ENCODE measurements around the gene LCE3B. TPM values are rescaled to one million over a fixed set of nuclear protein-coding genes. Genes with fewer than 3 reads are reported as not detected.

LCE3B gene
- total and polyA plus RNA-seq, 2 donors (not counting 1 experiment from before 2014, with no cell fraction given) = not detected

GRCh38 chr1:152565535-152566215 is 47.9 kb upstream of the LCE3B start:
- intact Hi-C loops (cut with micrococcal nuclease) = no loop called here
- H3K36me3 ChIP-seq (replicated peaks in 1 of 2; ENCODE audit: control extremely low read depth in 1 of 2, control insufficient read depth in 1 of 2, extremely low read depth in 1 of 2, insufficient read depth in 2 of 2, low read length in 1 of 2) = no peaks in the 10 kb centered on the region
- Mint-ChIP-seq H3K4me1 (no peaks in the 10 kb centered on the region), H3K4me3 (no peak overlapping the region), H3K27ac (no peak overlapping the region), H3K9me3 (ENCODE audit: insufficient read depth) (peaks cover 7% of the 10 kb centered on the region), H3K27me3 (peaks cover 3% of the 10 kb centered on the region)
- CTCF ChIA-PET = no interaction called here
- TF ChIP-seq CTCF (IDR thresholded peaks at IDR 0.05) (no peak), EZH2 (IDR thresholded peaks at IDR 0.05; ENCODE audit: borderline replicate concordance, insufficient read depth, low read depth, low read length, poor library complexity, severe bottlenecking) (no peak)
- no peaks in the 10 kb centered on the region for H4K20me1 ChIP-seq (ENCODE audit: control insufficient read depth, insufficient read depth, low read length, poor library complexity, severe bottlenecking)
- no peak overlapping the region for H2AFZ ChIP-seq (ENCODE audit: insufficient read depth, low read depth, low read length, poor library complexity, severe bottlenecking)
- H3K4me3 ChIP-seq (ENCODE audit: control extremely low read depth in 1 of 5, extremely low read depth in 1 of 5, insufficient read depth in 1 of 5, low read depth in 2 of 5, low read length in 4 of 5) = no peak overlapping the region
- peaks cover 0 to 9% (median 0%) of the 10 kb centered on the region in 3 donors for H3K9me3 ChIP-seq (ENCODE audit: control extremely low read depth in 1 of 3, control insufficient read depth in 2 of 3, insufficient read depth in 1 of 3, low read length in 2 of 3)
- no peak overlapping the region for H3K27ac ChIP-seq (ENCODE audit: low read length in 2 of 2)
- no peaks in the 10 kb centered on the region for H3K27me3 ChIP-seq (replicated peaks in 1 of 4; ENCODE audit: control extremely low read depth in 1 of 4, control insufficient read depth in 3 of 4, insufficient read depth in 4 of 4, low read length in 3 of 4)
- POLR2A ChIA-PET = no interaction called here
- no peak overlapping the region for H3K4me2 ChIP-seq (replicated peaks; ENCODE audit: low read depth, low read length, poor library complexity, severe bottlenecking)
- ATAC-seq (ENCODE audit: low read depth) (no peak), DNase-seq (no peak)
- H3K4me1 ChIP-seq (ENCODE audit: control insufficient read depth in 2 of 2, insufficient read depth in 2 of 2, low read length in 2 of 2) = no peaks in the 10 kb centered on the region
- WGBS (ENCODE audit: insufficient coverage) = 73% methylated on average over 7 of the region's 14 CpGs
- H3K9ac ChIP-seq (ENCODE audit: low read length) = no peak overlapping the region
- H3K79me2 ChIP-seq (ENCODE audit: control insufficient read depth, insufficient read depth, low read length) = no peaks in the 10 kb centered on the region

GRCh38 chr1:152566681-152567080 is 46.9 kb upstream of the LCE3B start, which contains the start of gene LCE3E:
LCE3E (minus strand) TSS chr1:152566780; CDS start chr1:152566208, 572 bp downstream.
- WGBS (ENCODE audit: insufficient coverage) = 86% methylated on average over 1 of the region's 1 CpG
- intact Hi-C loops (cut with micrococcal nuclease) = no loop called here

More at GRCh38 chr1:152566681-152567080, 46.9 kb upstream of the LCE3B start, which contains the start of gene LCE3E:
- H3K79me2 ChIP-seq (ENCODE audit: control insufficient read depth, insufficient read depth, low read length) = no peaks in the 10 kb centered on the region
- H3K36me3 ChIP-seq (replicated peaks in 1 of 2; ENCODE audit: control extremely low read depth in 1 of 2, control insufficient read depth in 1 of 2, extremely low read depth in 1 of 2, insufficient read depth in 2 of 2, low read length in 1 of 2) = no peaks in the 10 kb centered on the region
- ChIA-PET CTCF (no interaction called here), POLR2A (no interaction called here)
- no peaks in the 10 kb centered on the region for H4K20me1 ChIP-seq (ENCODE audit: control insufficient read depth, insufficient read depth, low read length, poor library complexity, severe bottlenecking)
- no peaks in the 10 kb centered on the region for H3K27me3 ChIP-seq (replicated peaks in 1 of 4; ENCODE audit: control extremely low read depth in 1 of 4, control insufficient read depth in 3 of 4, insufficient read depth in 4 of 4, low read length in 3 of 4)
- H3K4me2 ChIP-seq (replicated peaks; ENCODE audit: low read depth, low read length, poor library complexity, severe bottlenecking) = no peak within 1 kb of the TSS
- Mint-ChIP-seq H3K9me3 (ENCODE audit: insufficient read depth) (peaks cover 10% of the 10 kb centered on the region), H3K4me1 (no peaks in the 10 kb centered on the region), H3K4me3 (no peak within 1 kb of the TSS), H3K27ac (no peak within 1 kb of the TSS), H3K27me3 (peaks cover 10% of the 10 kb centered on the region)
- no peak for TF ChIP-seq CTCF (IDR thresholded peaks at IDR 0.05)
- DNase-seq (no peak), ATAC-seq (ENCODE audit: low read depth) (no peak)
- H3K27ac ChIP-seq (ENCODE audit: low read length in 2 of 2) = no peak within 1 kb of the TSS
- no peak within 1 kb of the TSS for H2AFZ ChIP-seq (ENCODE audit: insufficient read depth, low read depth, low read length, poor library complexity, severe bottlenecking)
- no peak within 1 kb of the TSS for H3K9ac ChIP-seq (ENCODE audit: low read length)
- H3K4me3 ChIP-seq (ENCODE audit: control extremely low read depth in 1 of 5, extremely low read depth in 1 of 5, insufficient read depth in 1 of 5, low read depth in 2 of 5, low read length in 4 of 5) = no peak within 1 kb of the TSS
- peaks cover 0 to 9% (median 0%) of the 10 kb centered on the region in 3 donors for H3K9me3 ChIP-seq (ENCODE audit: control extremely low read depth in 1 of 3, control insufficient read depth in 2 of 3, insufficient read depth in 1 of 3, low read length in 2 of 3)
- H3K4me1 ChIP-seq (ENCODE audit: control insufficient read depth in 2 of 2, insufficient read depth in 2 of 2, low read length in 2 of 2) = no peaks in the 10 kb centered on the region

All from B cell (primary cell).